Measurements from ENCODE around the gene ADAD1. TPM values are rescaled to one million over a fixed set of nuclear protein-coding genes. Genes with fewer than 3 reads are reported as not detected.
A peak's percentile ranks its signal among the peaks of the same experiment; 100 is the strongest.

The ADAD1 gene
- total RNA-seq, 1 experiment from 2014 or later, result not detected

GRCh38 chr4:122456231-122457116 lies 77.7 kb downstream of the ADAD1 start, which contains the start of gene IL2:
Gene IL2, minus strand, starts transcription at chr4:122456725. Its CDS starts 285 bp downstream, at chr4:122456440.
- H3K27ac ChIP-seq (ENCODE audit: low read depth, low read length), result no peak within 1 kb of the TSS
- ATAC-seq (no peak), DNase-seq (ENCODE audit: low read depth, low spot score) (no peak)
- ChIA-PET POLR2A (no interaction called here), CTCF (no interaction called here), RAD21 (ENCODE audit: low non-redundant PET in 1 of 2, low total read pairs in 2 of 2, uncharacterized antibody in 2 of 2, unreplicated experiment in 2 of 2) (no interaction called here)
- peaks cover 0 to 5% of the 10 kb centered on the region in 2 experiments; a peak in 2 of 4 replicates for H3K4me1 ChIP-seq (ENCODE audit: control insufficient read depth in 1 of 2, insufficient read depth in 2 of 2, low read length in 2 of 2)
- H3K27me3 ChIP-seq (ENCODE audit: insufficient read depth, low read length), result no peaks in the 10 kb centered on the region
- intact Hi-C loops (cut with micrococcal nuclease), result no loop called here
- no peaks in the 10 kb centered on the region for H3K9me2 ChIP-seq (ENCODE audit: insufficient read depth)
- no peak within 1 kb of the TSS for H3K4me3 ChIP-seq (replicated peaks in 1 of 2; ENCODE audit: low read depth in 1 of 2, low read length in 2 of 2)
- no peak within 1 kb of the TSS for H3K9ac ChIP-seq (ENCODE audit: low read length)
- H4K20me1 ChIP-seq (ENCODE audit: insufficient read depth), result no peaks in the 10 kb centered on the region
- no peaks in the 10 kb centered on the region for H3K79me2 ChIP-seq (ENCODE audit: insufficient read depth, low read length)
- peak within 1 kb of the TSS; percentile 8 for H2AFZ ChIP-seq (ENCODE audit: low read depth, low read length, poor library complexity, severe bottlenecking)
- TF ChIP-seq ZFX (IDR thresholded peaks at IDR 0.05) (no peak), TCF7L2 (IDR thresholded peaks at IDR 0.05; ENCODE audit: borderline replicate concordance, extremely low read depth, insufficient read depth, insufficient read length) (no peak), YY1 (IDR thresholded peaks at IDR 0.05; ENCODE audit: extremely low read depth, insufficient replicate concordance, low read depth, low read length) (no peak), EZH2 (IDR thresholded peaks at IDR 0.05) (no peak), FOSL1 (IDR thresholded peaks at IDR 0.05; ENCODE audit: low read depth) (no peak), SIN3A (IDR thresholded peaks at IDR 0.05; ENCODE audit: low read depth) (no peak), CEBPB (IDR thresholded peaks at IDR 0.05; ENCODE audit: low read depth) (no peak), SRF (IDR thresholded peaks at IDR 0.05; ENCODE audit: low read depth) (no peak), CBX3 (IDR thresholded peaks at IDR 0.05; ENCODE audit: low read depth) (no peak), EZH2phosphoT487 (IDR thresholded peaks at IDR 0.05; ENCODE audit: borderline replicate concordance) (no peak)
- TF ChIP-seq, protein P1, sequence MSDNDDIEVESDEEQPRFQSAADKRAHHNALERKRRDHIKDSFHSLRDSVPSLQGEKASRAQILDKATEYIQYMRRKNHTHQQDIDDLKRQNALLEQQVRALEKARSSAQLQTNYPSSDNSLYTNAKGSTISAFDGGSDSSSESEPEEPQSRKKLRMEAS (IDR thresholded peaks at IDR 0.05), result no peak
- TF ChIP-seq, protein P2, sequence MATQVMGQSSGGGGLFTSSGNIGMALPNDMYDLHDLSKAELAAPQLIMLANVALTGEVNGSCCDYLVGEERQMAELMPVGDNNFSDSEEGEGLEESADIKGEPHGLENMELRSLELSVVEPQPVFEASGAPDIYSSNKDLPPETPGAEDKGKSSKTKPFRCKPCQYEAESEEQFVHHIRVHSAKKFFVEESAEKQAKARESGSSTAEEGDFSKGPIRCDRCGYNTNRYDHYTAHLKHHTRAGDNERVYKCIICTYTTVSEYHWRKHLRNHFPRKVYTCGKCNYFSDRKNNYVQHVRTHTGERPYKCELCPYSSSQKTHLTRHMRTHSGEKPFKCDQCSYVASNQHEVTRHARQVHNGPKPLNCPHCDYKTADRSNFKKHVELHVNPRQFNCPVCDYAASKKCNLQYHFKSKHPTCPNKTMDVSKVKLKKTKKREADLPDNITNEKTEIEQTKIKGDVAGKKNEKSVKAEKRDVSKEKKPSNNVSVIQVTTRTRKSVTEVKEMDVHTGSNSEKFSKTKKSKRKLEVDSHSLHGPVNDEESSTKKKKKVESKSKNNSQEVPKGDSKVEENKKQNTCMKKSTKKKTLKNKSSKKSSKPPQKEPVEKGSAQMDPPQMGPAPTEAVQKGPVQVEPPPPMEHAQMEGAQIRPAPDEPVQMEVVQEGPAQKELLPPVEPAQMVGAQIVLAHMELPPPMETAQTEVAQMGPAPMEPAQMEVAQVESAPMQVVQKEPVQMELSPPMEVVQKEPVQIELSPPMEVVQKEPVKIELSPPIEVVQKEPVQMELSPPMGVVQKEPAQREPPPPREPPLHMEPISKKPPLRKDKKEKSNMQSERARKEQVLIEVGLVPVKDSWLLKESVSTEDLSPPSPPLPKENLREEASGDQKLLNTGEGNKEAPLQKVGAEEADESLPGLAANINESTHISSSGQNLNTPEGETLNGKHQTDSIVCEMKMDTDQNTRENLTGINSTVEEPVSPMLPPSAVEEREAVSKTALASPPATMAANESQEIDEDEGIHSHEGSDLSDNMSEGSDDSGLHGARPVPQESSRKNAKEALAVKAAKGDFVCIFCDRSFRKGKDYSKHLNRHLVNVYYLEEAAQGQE (IDR thresholded peaks at IDR 0.05; ENCODE audit: low read depth), result no peak
- TF ChIP-seq, protein P3, sequence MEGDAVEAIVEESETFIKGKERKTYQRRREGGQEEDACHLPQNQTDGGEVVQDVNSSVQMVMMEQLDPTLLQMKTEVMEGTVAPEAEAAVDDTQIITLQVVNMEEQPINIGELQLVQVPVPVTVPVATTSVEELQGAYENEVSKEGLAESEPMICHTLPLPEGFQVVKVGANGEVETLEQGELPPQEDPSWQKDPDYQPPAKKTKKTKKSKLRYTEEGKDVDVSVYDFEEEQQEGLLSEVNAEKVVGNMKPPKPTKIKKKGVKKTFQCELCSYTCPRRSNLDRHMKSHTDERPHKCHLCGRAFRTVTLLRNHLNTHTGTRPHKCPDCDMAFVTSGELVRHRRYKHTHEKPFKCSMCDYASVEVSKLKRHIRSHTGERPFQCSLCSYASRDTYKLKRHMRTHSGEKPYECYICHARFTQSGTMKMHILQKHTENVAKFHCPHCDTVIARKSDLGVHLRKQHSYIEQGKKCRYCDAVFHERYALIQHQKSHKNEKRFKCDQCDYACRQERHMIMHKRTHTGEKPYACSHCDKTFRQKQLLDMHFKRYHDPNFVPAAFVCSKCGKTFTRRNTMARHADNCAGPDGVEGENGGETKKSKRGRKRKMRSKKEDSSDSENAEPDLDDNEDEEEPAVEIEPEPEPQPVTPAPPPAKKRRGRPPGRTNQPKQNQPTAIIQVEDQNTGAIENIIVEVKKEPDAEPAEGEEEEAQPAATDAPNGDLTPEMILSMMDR (IDR thresholded peaks at IDR 0.05 in 2 of 3, conservative IDR thresholded peaks at IDR 0.05 in 1 of 3; ENCODE audit: borderline replicate concordance in 1 of 3, insufficient read depth in 1 of 3, low read depth in 2 of 3, low read length in 2 of 3), result no peak
- no peak within 1 kb of the TSS for H3K4me2 ChIP-seq (ENCODE audit: low read length)
- H3K9me3 ChIP-seq (ENCODE audit: control insufficient read depth in 1 of 2, insufficient read depth in 1 of 2, low read depth in 1 of 2, low read length in 2 of 2), result no peaks in the 10 kb centered on the region
- H3K36me3 ChIP-seq (ENCODE audit: control insufficient read depth in 1 of 2, insufficient read depth in 2 of 2, low read length in 2 of 2), result no peaks in the 10 kb centered on the region
- no TSS peak for BruUV-seq (replicated peaks)

Data from HCT116 (cell line).